Fibroblast of lung (primary cell): Measurements from ENCODE around the gene FAM47A.

Source experiments
- CTCF ChIP-seq, 2 donors: IDR thresholded peaks in 1 of 2; conservative IDR thresholded peaks in 1 of 2; 1 replicate in 1 of 2; 2 replicates in 1 of 2; pipeline ENCODE4 v1.5.1; 2011 to 2012; ENCODE audit warnings: low read length in 2 of 2, control low read depth in 1 of 2, inconsistent platforms in 1 of 2, low read depth in 1 of 2, mild to moderate bottlenecking in 1 of 2
- EZH2 ChIP-seq: IDR thresholded peaks from 2 replicates; pipeline ENCODE4 v1.5.1; 2012; ENCODE audit warnings: low read length, control low read depth, mild to moderate bottlenecking; ENCODE audit errors: missing control alignments

- TF ChIP-seq CTCF (conservative IDR thresholded peaks at IDR 0.05 in 1 of 2, IDR thresholded peaks at IDR 0.05 in 1 of 2; ENCODE audit: low read depth in 1 of 2, low read length in 2 of 2), result no peak
- no peak for TF ChIP-seq EZH2
Measured at GRCh38 chrX:34119122-34119521, 13.0 kb downstream of the FAM47A start.
